H1 (cell line): ENCODE measurements around the gene ADAM12.

ENCODE experiments used
- ASH2L ChIP-seq: fragments of 200-600, 300-600 bp; sonication (generic); IDR thresholded peaks from one replicate; pipeline ENCODE4 v1.7.1; 2017; ENCODE audit warnings: low read length
- CHD2 ChIP-seq: IDR thresholded peaks from 2 replicates; pipeline ENCODE4 v1.6.1; 2012; ENCODE audit warnings: low read length, improper control_type of control experiment
- CHD7 ChIP-seq: fragments of 300-600 bp; sonication (generic); IDR thresholded peaks from 2 replicates; pipeline ENCODE4 v1.7.1; 2012; ENCODE audit warnings: low read length, moderate library complexity, mild to moderate bottlenecking, inconsistent platforms; ENCODE audit not compliant: insufficient replicate concordance
- CTCF ChIP-seq, 3 experiments: IDR thresholded peaks; 1 replicate in 2 of 3; 2 replicates in 1 of 3; pipeline versions ENCODE4 v1.5.1 to v1.6.1; 2011; ENCODE audit warnings: low read length in 3 of 3, mild to moderate bottlenecking in 3 of 3, inconsistent platforms in 2 of 3, low read depth in 1 of 3, moderate library complexity in 1 of 3; ENCODE audit not compliant: insufficient read depth in 1 of 3; ENCODE audit errors: control extremely low read depth in 1 of 3
- EP300 ChIP-seq, 2 experiments: IDR thresholded peaks; 1 replicate in 1 of 2; 2 replicates in 1 of 2; pipeline ENCODE4 v1.6.1; 2011 to 2012; ENCODE audit warnings: low read depth in 2 of 2, low read length in 2 of 2, mild to moderate bottlenecking in 2 of 2, borderline replicate concordance in 1 of 2, inconsistent platforms in 1 of 2, moderate library complexity in 1 of 2
- JUND ChIP-seq: IDR thresholded peaks from 2 replicates; pipeline ENCODE4 v1.6.1; 2011; ENCODE audit warnings: mild to moderate bottlenecking, improper control_type of control experiment, low read length
- KDM1A ChIP-seq: fragments of 200-600, 300-600 bp; sonication (generic); IDR thresholded peaks from 2 replicates; pipeline ENCODE4 v1.7.1; 2016; ENCODE audit warnings: mild to moderate bottlenecking, low read length, borderline replicate concordance
- POLR2A ChIP-seq, 2 experiments: IDR thresholded peaks; 1 replicate in 1 of 2; 2 replicates in 1 of 2; pipeline ENCODE4 v1.6.1; 2011; ENCODE audit warnings: low read depth in 2 of 2, low read length in 2 of 2, mild to moderate bottlenecking in 2 of 2; ENCODE audit errors: control extremely low read depth in 1 of 2
- POLR2AphosphoS5 ChIP-seq: IDR thresholded peaks from 2 replicates; pipeline ENCODE4 v1.6.1; 2011; ENCODE audit warnings: low read depth, low read length
- RFX5 ChIP-seq: IDR thresholded peaks from 2 replicates; pipeline ENCODE4 v1.6.1; 2011; ENCODE audit warnings: low read depth, low read length, improper control_type of control experiment, borderline replicate concordance
- SIX5 ChIP-seq: IDR thresholded peaks from 2 replicates; pipeline ENCODE4 v1.6.1; 2011; ENCODE audit warnings: mild to moderate bottlenecking, low read depth, low read length
- SP2 ChIP-seq: IDR thresholded peaks from 2 replicates; pipeline ENCODE4 v1.6.1; 2012; ENCODE audit warnings: mild to moderate bottlenecking, low read length, inconsistent platforms
- TAF1 ChIP-seq: IDR thresholded peaks from 2 replicates; pipeline ENCODE4 v1.6.1; 2011; ENCODE audit warnings: mild to moderate bottlenecking, low read depth, low read length

GRCh38 chr10:126092366-126093215, 295.7 kb downstream of the ADAM12 start:
- TF ChIP-seq CTCF (IDR thresholded peaks at IDR 0.05; ENCODE audit: control extremely low read depth in 1 of 3, insufficient read depth in 1 of 3, low read depth in 1 of 3, low read length in 3 of 3) (no peak), CHD2 (no peak), RFX5 (no peak), TAF1 (no peak), KDM1A (no peak), SIX5 (no peak), SP2 (no peak), POLR2AphosphoS5 (no peak), POLR2A (IDR thresholded peaks at IDR 0.05; ENCODE audit: control extremely low read depth in 1 of 2, low read depth in 2 of 2, low read length in 2 of 2) (no peak), ASH2L (no peak), JUND (no peak), CHD7 (no peak), EP300 (IDR thresholded peaks at IDR 0.05; ENCODE audit: borderline replicate concordance in 1 of 2, low read depth in 2 of 2, low read length in 2 of 2) (no peak)
